HCT116 (cell line): Measurements from ENCODE around the gene KIRREL1. TPM values are rescaled to one million over a fixed set of nuclear protein-coding genes. Genes with fewer than 3 reads are reported as not detected.

ENCODE experiments used
- ATAC-seq: fragments of 200-7000 bp; cut with Tn5 transposase; 2 replicates; pipeline ENCODE4 v1.9.1; 2020; ENCODE audit warnings: mild to moderate bottlenecking, moderate library complexity
- BruUV-seq: library from RNA; stranded (reverse); fragments of 400-500 nt; replicated peaks from 2 replicates; lab custom pipeline; 2021; lab: Mats Ljungman, UMichigan
- CTCF ChIA-PET: fragments of 300-600 bp; sonication (Branson Sonifier 250); formaldehyde crosslinking; loops from one replicate; lab custom pipeline; 2021; ENCODE audit warnings: antibody characterized with exemption; lab: Charles Lee
- POLR2A ChIA-PET: fragments of 300-600, 350-600 bp; sonication (Branson Sonifier 250); formaldehyde crosslinking; loops from one replicate; lab custom pipeline; 2021; ENCODE audit warnings: antibody characterized with exemption; lab: Charles Lee
- RAD21 ChIA-PET, 2 experiments: fragments of 300-600 bp; sonication (Branson Sonifier 250); formaldehyde crosslinking; loops; one replicate each; lab custom pipeline; 2023; ENCODE audit warnings: low total read pairs in 2 of 2; ENCODE audit not compliant: uncharacterized antibody in 2 of 2, unreplicated experiment in 2 of 2, low non-redundant PET in 1 of 2; lab: Charles Lee
- DNase-seq: peaks from one replicate; pipeline ENCODE4 v3.0.0-alpha.2; 2010; ENCODE audit warnings: low read depth, low spot score
- H2AFZ ChIP-seq: fragments of 200-600 bp; shearing (Covaris generic), sonication (generic); 2 replicates; pipeline ENCODE4 v1.6.1; 2017; ENCODE audit warnings: low read depth, mixed run types, mixed read lengths, antibody characterized with exemption, low read length; ENCODE audit not compliant: poor library complexity, severe bottlenecking
- H3K27ac ChIP-seq: 2 replicates; pipeline ENCODE4 v1.5.1; 2012; ENCODE audit warnings: low read depth, low read length
- H3K27me3 ChIP-seq: fragments of 200-600 bp; sonication (generic); 2 replicates; pipeline ENCODE4 v1.6.1; 2016; ENCODE audit warnings: mixed run types, low read length, mixed read lengths; ENCODE audit not compliant: insufficient read depth
- H3K36me3 ChIP-seq, 2 experiments: fragments of 200-500 bp in 1 of 2; fragments of 200-600 bp in 1 of 2; sonication (Bioruptor generic) in 1 of 2; sonication (generic) in 1 of 2; 2 replicates each; pipeline versions ENCODE4 v1.5.1 to v1.6.1; 2014 to 2016; ENCODE audit warnings: low read length in 2 of 2, inconsistent platforms in 1 of 2, mixed read lengths in 1 of 2, mixed run types in 1 of 2; ENCODE audit not compliant: insufficient read depth in 2 of 2, control insufficient read depth in 1 of 2
- H3K4me1 ChIP-seq, 2 experiments: fragments of 200-600 bp in 1 of 2; sonication (generic) in 1 of 2; 2 replicates each; pipeline versions ENCODE4 v1.5.1 to v1.6.1; 2012 to 2017; ENCODE audit warnings: low read length in 2 of 2, inconsistent platforms in 1 of 2, mild to moderate bottlenecking in 1 of 2, mixed read lengths in 1 of 2, mixed run types in 1 of 2, moderate library complexity in 1 of 2; ENCODE audit not compliant: insufficient read depth in 2 of 2, control insufficient read depth in 1 of 2
- H3K4me2 ChIP-seq: fragments of 200-600 bp; sonication (generic); 2 replicates; pipeline ENCODE4 v1.6.1; 2017; ENCODE audit warnings: mixed run types, low read length, mixed read lengths
- H3K4me3 ChIP-seq, 2 experiments: fragments of 200-600 bp in 1 of 2; sonication (generic) in 1 of 2; replicated peaks in 1 of 2; 2 replicates each; pipeline ENCODE4 v1.5.1; 2011 to 2016; ENCODE audit warnings: low read length in 2 of 2, control low read depth in 1 of 2, low read depth in 1 of 2, mild to moderate bottlenecking in 1 of 2, mixed read lengths in 1 of 2, mixed run types in 1 of 2
- H3K79me2 ChIP-seq: fragments of 200-600 bp; sonication (generic); 2 replicates; pipeline ENCODE4 v1.6.1; 2017; ENCODE audit warnings: mild to moderate bottlenecking, mixed run types, low read length, moderate library complexity, mixed read lengths; ENCODE audit not compliant: insufficient read depth
- H3K9ac ChIP-seq: fragments of 200-600 bp; sonication (generic); 2 replicates; pipeline ENCODE4 v1.6.1; 2016; ENCODE audit warnings: low read length, mixed read lengths
- H3K9me2 ChIP-seq: fragments of 200-600 bp; sonication (generic), shearing (Covaris generic); 2 replicates; pipeline ENCODE4 v1.6.1; 2017; ENCODE audit warnings: mixed run types, mild to moderate bottlenecking, moderate library complexity; ENCODE audit not compliant: insufficient read depth
- H3K9me3 ChIP-seq, 2 experiments: fragments of 200-500 bp in 1 of 2; fragments of 200-600 bp in 1 of 2; sonication (Bioruptor generic) in 1 of 2; sonication (generic) in 1 of 2; 2 replicates each; pipeline ENCODE4 v1.6.1; 2014 to 2017; ENCODE audit warnings: low read length in 2 of 2, mixed read lengths in 2 of 2, inconsistent platforms in 1 of 2, low read depth in 1 of 2, mild to moderate bottlenecking in 1 of 2, mixed run types in 1 of 2, moderate library complexity in 1 of 2; ENCODE audit not compliant: control insufficient read depth in 1 of 2, insufficient read depth in 1 of 2
- H4K20me1 ChIP-seq: fragments of 200-600 bp; sonication (generic), shearing (Covaris generic); 2 replicates; pipeline ENCODE4 v1.6.1; 2017; ENCODE audit warnings: mixed run types, mild to moderate bottlenecking, moderate library complexity; ENCODE audit not compliant: insufficient read depth
- CTCF ChIP-seq, 3 experiments: fragments of 200-600 bp in 1 of 3; sonication (generic) in 1 of 3; IDR thresholded peaks in 2 of 3; conservative IDR thresholded peaks in 1 of 3; 2 replicates each; pipeline ENCODE4 v1.5.1; 2012 to 2017; ENCODE audit warnings: low read depth in 2 of 3, low read length in 2 of 3, antibody characterized with exemption in 1 of 3, borderline replicate concordance in 1 of 3, control low read depth in 1 of 3, mild to moderate bottlenecking in 1 of 3, mixed read lengths in 1 of 3, mixed run types in 1 of 3, moderate library complexity in 1 of 3; ENCODE audit not compliant: insufficient read depth in 1 of 3
- FOSL1 ChIP-seq: IDR thresholded peaks from 2 replicates; pipeline ENCODE4 v1.6.1; 2012; ENCODE audit warnings: low read depth
- MAX ChIP-seq: IDR thresholded peaks from 2 replicates; pipeline ENCODE4 v1.6.1; 2012
- RAD21 ChIP-seq: IDR thresholded peaks from 2 replicates; pipeline ENCODE4 v1.6.1; 2012; ENCODE audit warnings: low read depth, mild to moderate bottlenecking
- SP1 ChIP-seq: IDR thresholded peaks from 2 replicates; pipeline ENCODE4 v1.6.1; 2012; ENCODE audit warnings: low read depth
- SRF ChIP-seq: IDR thresholded peaks from 2 replicates; pipeline ENCODE4 v1.6.1; 2012; ENCODE audit warnings: low read depth
- intact Hi-C: fragments of 100-400 bp; cut with micrococcal nuclease; formaldehyde crosslinking; loops from 2 replicates; pipeline ENCODE4 v1.10.0; 2022
- total RNA-seq: library from RNA; stranded (reverse); gene quantifications from one replicate; pipeline ENCODE4 v1.2.1, GENCODE V29; 2021; ENCODE audit not compliant: unreplicated experiment

Gene KIRREL1
- total RNA-seq, 1 experiment from 2014 or later, result 20.0 TPM

- intact Hi-C loops, result loop anchor here (5.0 to 10.0 kb wide), 3 partner anchors 172 to 440 kb away; no protein-coding TSS in a partner anchor
- H3K27ac ChIP-seq, result no peak overlapping the region
- ATAC-seq (no peak), DNase-seq (no peak)
- POLR2A ChIA-PET, result no interaction called here
- no peaks in the 10 kb centered on the region for H3K9me3 ChIP-seq
- CTCF ChIA-PET, result interaction anchor here (1.0 kb wide), 1 partner anchor 173 kb away, joined by 3 read pairs; no protein-coding TSS in a partner anchor
- H3K4me3 ChIP-seq, result no peak overlapping the region
- no peaks in the 10 kb centered on the region for H3K4me1 ChIP-seq
- no peak overlapping the region for H3K4me2 ChIP-seq
- peaks cover 35% of the 10 kb centered on the region; the same call in 1 of the 2 replicates for H3K27me3 ChIP-seq
- no peaks in the 10 kb centered on the region for H3K36me3 ChIP-seq
- no peak overlapping the region for H3K9ac ChIP-seq
- H2AFZ ChIP-seq, result no peak overlapping the region
- H3K79me2 ChIP-seq, result no peaks in the 10 kb centered on the region
- no peaks in the 10 kb centered on the region for H4K20me1 ChIP-seq
- RAD21 ChIA-PET, result no interaction called here
- BruUV-seq, result no TSS peak
- no peaks in the 10 kb centered on the region for H3K9me2 ChIP-seq
- TF ChIP-seq MAX, result no peak
- TF ChIP-seq FOSL1, result no peak
- no peak for TF ChIP-seq SRF
- TF ChIP-seq SP1, result no peak
- TF ChIP-seq CTCF (IDR thresholded peaks at IDR 0.05 in 2 of 3, conservative IDR thresholded peaks at IDR 0.05 in 1 of 3; ENCODE audit: borderline replicate concordance in 1 of 3, insufficient read depth in 1 of 3, low read depth in 2 of 3, low read length in 2 of 3), result no peak
- no peak for TF ChIP-seq RAD21
Observed at GRCh38 chr1:157944663-157945280, 48.7 kb upstream of the KIRREL1 start.
